GM18868 (cell line): ENCODE results near the gene NEK4.

Experiments used
- ATAC-seq: cut with Tn5 transposase; IDR thresholded peaks from one replicate; pipeline ENCODE4 v1.9.1; 2021; ENCODE audit warnings: mild to moderate bottlenecking, moderate library complexity; ENCODE audit not compliant: unreplicated experiment

NEK4 gene

DNA sequence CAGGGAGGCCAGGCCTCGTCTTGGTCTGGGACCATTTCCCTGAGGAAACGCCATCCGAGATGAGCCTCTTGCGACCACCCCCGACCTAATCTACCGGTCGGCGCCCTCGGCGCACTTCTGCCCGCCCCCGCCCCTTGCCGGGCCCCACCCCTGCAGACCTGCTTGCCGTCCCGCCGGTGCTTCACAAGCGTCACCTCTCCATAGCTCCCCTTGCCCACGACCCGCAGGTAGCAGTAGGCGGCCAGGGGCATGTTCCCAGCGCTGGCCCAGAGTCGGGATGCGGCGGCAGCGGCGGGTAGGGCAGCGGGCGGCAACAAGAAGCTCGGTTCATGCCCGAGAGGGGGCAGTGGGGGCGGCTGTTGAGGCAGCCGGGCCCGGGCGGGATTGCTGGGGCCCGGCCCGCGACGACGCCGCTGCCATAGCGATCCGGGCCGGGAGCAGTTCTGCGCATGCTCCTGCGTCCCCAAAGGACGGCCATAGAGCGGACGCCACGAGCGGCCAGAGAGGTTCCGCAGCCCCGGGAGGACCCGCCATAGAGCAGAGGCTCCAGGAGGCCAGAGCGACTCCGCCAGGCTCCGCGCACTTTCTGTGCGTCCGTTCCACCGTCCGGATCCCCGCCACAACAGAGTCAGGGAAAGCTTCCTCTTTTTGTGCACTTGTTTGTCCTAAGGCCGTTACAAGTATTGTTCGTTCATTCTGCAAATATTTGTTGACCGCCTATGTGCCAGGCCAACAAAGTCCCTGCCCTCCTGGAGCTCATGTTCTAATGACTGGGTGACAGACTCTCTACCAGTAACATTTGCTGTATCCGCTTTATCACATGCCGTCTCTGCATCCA is at the start of gene NEK4:
Gene NEK4 (minus strand): TSS at position 445 of the 838 bp plus-strand sequence. CDS start 194 bp downstream, at position 251.
- peak; percentile 96 for ATAC-seq

- no peak for ATAC-seq
Observed at GRCh38 chr3:52819936-52820335, 49.2 kb upstream of the NEK4 start.

DNA sequence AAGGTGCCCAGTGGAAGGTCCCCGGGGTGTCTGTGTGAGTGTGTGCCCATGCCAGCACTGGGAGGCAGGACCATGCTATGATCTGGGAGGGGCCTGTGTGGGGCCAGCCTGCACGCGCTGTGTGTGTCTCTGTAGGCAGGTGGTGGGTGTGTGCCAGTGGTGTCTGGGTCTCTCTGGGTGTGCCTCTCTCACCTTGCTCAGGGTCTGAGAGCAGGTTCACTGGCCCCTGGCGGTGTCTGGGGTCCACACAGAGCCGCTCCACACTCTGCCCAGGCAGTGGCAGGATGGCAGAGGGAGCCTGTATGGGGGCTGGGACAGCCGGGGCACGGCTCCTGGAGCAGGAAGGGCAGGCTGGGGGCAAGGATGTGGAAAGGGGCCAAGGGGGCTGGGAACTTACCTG is 47.1 kb upstream of the NEK4 start:
- ATAC-seq: no peak

DNA sequence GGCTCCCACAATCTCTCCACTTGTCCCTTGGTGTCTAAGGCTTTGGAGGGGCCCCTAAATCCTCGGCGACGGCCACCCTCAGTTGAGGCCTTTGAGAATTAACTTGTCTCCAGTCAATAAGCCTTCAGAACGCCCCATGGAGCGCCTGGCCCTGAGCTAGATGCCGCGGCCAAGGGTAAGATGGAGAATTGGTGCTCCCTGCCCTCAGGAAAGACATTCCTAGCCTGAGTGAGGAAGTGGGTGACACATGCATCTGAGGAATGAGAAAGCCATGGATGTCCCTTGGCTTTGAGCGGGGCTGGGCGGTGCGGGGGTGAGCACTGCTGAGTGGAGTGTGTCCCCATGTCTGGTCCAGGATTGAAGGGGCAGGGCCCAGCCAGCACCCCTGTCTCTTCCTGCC is 46.5 kb upstream of the NEK4 start:
- ATAC-seq: no peak

DNA sequence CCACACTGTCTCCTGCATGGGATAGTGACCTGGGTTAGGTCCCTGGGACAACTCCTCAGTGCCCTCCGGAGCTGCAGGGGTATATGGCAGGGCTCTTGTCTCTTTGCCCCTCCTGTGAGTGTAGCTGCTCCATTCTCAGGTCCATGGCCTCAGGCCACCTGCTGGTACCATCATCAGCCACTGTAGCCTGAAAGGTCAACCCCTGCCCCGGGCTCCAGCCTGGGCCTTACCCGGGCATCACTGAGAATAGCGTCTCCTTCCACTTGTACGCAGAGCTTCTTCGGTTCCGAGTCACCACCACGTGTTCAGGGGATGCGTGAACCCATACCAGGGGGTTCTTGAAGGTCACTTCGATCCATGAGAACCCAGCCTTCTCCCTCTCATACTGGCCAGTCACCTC is 45.9 kb upstream of the NEK4 start:
- ATAC-seq: no peak

- no peak for ATAC-seq
Observed at GRCh38 chr3:52816199-52816598, 45.5 kb upstream of the NEK4 start.

DNA sequence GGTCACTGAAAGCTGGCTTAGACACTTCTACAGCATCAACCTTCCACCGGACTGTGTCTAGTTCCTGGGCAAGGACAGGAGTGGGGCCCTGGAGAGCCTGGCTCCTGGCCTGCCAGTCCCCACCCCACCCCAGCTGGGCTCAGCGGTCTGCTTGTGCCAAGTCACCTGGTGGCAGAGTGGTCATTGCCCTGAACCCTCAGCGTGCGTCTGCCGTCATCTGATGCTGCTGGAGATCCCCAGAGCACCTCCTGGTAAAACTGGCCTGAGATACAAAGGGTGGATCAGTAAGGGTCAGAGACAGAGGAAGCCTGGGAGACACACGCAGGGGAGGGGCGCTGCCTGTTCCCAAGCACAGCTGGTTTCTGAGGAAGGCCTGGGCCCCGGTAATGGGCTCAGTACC is 43.1 kb upstream of the NEK4 start:
- no peak for ATAC-seq

DNA sequence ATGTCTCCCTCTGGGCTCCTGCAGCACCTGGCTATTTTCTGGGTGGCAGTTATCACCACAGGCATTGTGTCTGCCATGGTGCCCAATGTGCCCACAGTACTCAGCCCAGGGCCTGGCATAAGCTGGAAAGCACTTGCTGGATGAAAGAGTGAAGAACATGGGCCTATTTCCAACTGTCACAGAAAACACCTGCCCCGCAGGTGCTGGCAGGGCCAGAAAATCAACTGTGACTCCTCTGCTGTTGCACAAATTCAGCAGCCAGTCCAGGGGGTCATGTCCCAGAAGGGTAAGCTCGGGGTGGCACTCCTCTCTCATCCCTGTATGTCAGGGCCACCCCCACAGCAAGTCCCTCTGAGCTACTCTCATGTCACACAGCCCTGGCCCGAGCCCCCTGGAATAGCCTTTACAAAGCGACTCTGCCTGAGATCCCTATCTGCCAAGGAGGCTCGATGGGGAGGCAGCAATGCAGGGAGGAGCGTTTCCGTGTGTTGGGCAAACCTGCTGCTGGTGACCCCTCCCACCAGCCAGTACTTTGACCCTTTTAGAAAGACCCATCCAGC is 40.8 kb upstream of the NEK4 start:
- no peak for ATAC-seq

DNA sequence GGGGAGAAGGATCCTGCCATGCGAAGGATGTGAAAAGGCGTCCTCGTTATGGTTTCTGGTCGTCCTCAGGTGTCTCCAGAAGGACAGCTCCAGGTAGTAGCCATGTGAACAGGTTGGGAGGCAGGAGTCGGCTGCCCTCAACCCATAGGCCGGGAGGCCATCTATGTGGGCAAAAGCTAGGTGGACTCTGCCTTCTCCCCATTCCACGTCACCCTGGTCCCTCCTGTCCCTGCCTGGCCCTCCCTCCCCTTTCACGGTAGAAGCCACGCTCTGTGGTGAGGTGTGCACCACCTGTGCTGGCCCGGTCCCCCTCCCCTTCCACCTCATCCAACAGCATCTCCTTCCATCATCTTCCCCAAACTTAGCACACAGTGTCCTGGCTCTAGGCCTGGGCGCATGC is 40.2 kb upstream of the NEK4 start:
- no peak for ATAC-seq

DNA sequence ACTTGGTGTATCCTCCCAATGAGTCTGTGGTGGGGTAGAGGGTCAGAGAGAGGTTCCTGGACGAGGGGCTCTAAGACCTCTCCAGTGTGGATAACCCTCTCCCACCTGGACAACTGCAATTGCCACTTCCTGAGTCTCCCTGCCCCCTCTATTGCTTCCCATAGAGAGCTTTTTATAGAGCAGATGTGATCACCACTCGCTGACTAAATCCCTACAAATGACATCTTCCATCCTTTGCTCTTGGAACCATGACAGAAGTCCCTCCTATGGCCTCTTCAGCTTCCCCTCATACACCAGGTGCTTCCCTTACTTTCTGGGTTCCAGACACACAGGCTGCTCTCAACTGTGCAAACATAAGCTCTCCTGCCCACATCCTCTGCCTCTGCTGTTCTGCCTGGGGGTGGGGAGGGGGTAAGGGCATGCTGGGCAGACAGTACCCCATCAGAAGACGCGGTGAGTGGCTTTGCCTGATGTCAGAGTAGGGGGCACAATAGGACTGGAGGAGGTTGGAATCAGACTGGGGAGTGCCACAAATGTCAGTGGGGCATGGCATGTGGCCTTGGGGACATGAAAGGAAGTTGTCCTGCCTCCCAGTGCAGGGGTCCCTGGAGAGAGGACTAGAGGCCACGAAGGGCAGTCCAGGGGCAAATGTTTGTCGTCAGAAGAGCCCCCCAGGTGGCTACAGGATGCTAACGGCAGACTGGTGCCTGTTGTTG is 39.1 kb upstream of the NEK4 start:
- no peak for ATAC-seq

GRCh38 chr3:52809149-52809548 is 38.4 kb upstream of the NEK4 start:
- no peak for ATAC-seq

GRCh38 chr3:52805270-52806039 is 34.7 kb upstream of the NEK4 start:
- no peak for ATAC-seq

DNA sequence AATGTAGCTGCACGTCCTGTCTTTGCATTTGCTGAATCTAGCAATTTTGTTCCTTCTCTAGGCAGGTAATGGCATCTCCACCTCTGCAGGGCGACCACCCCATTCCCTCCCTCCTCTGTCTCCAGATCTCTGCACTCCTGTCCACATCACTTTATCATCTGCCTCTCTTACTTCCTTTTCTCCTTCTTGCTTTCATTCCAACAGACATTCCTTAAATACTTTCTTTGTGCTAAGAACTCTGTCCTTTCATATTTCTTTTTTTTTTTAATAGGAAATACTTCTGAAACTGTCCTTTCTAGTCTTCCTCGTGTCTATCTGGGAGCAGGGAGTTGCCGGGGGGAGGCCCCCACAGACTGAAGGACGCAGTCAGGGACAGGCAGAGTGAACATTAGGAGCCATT is 31.1 kb upstream of the NEK4 start:
- ATAC-seq: no peak

- ATAC-seq: no peak
Observed at GRCh38 chr3:52800079-52800478, 29.3 kb upstream of the NEK4 start.

- no peak for ATAC-seq
Observed at GRCh38 chr3:52798978-52799476, 28.3 kb upstream of the NEK4 start.

DNA sequence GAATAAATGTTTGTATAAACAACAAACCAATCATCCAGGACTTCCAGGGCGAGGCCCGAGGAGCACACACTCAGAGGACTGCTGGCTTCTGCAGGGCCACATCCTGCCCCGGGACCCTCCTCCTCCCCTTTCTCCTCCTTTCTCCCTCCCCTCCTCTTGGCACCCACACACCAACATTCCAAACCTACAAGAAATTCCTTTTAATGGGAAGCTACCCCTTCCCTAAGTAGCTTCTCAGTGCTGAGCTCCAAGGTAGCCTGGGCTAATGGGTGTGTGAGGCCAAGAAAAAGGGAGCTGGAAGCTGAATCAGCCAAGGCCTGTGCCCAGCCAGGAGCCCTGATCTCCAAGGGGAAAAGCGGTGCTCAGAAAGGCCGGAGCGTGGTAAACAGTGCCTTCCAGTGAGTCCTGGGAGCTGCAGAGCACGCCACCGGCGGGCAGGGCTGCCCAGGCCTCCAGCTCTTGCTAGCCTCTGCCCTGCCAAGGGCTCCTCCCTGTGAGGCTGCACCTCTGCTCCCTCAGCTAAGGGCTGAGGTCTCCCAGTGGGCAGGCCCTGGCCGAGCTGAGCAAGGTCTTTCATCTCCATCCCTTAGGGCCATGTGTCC is 27.7 kb upstream of the NEK4 start:
- ATAC-seq: no peak

- no peak for ATAC-seq
Observed at GRCh38 chr3:52796411-52796810, 25.7 kb upstream of the NEK4 start.

- no peak for ATAC-seq
Observed at GRCh38 chr3:52795298-52795900, 24.7 kb upstream of the NEK4 start.

GRCh38 chr3:52794612-52795099 is 23.9 kb upstream of the NEK4 start, which contains the start of gene ITIH3:
TSS of gene ITIH3 (plus strand) at chr3:52794796. CDS start at chr3:52794804, 8 bp downstream.
- no peak for ATAC-seq
